MM.1S (cell line): Measurements from ENCODE around the gene PDLIM4.

Source experiments
- DNase-seq: peaks from one replicate; pipeline ENCODE4 v3.0.0-alpha.2; 2015
- H2AFZ ChIP-seq: fragments of 300-600 bp; sonication (generic); 2 replicates; pipeline ENCODE4 v1.6.0; 2016; ENCODE audit warnings: antibody characterized with exemption, low read length
- H3F3A ChIP-seq: fragments of 300-600 bp; sonication (generic); 2 replicates; pipeline ENCODE4 v1.6.1; 2016; ENCODE audit warnings: mild to moderate bottlenecking, antibody characterized with exemption, low read length, moderate library complexity, mixed read lengths; ENCODE audit not compliant: insufficient read depth
- H3K27ac ChIP-seq: fragments of 300-600 bp; sonication (generic); 2 replicates; pipeline ENCODE4 v1.5.1; 2016; ENCODE audit warnings: mild to moderate bottlenecking, low read length
- H3K27me3 ChIP-seq: fragments of 300-600 bp; sonication (generic); replicated peaks from 2 replicates; pipeline ENCODE4 v1.6.0; 2016; ENCODE audit warnings: low read length; ENCODE audit not compliant: insufficient read depth
- H3K36me3 ChIP-seq: fragments of 300-600 bp; sonication (generic); replicated peaks from 2 replicates; pipeline ENCODE4 v1.6.1; 2016; ENCODE audit warnings: mild to moderate bottlenecking, low read length, mixed read lengths; ENCODE audit not compliant: insufficient read depth
- H3K4me1 ChIP-seq: fragments of 300-600 bp; sonication (generic); 2 replicates; pipeline ENCODE4 v1.6.1; 2016; ENCODE audit warnings: low read length, mixed read lengths
- H3K4me2 ChIP-seq: fragments of 300-600 bp; sonication (generic); 2 replicates; pipeline ENCODE4 v1.6.0; 2016; ENCODE audit warnings: low read depth, low read length
- H3K4me3 ChIP-seq: fragments of 300-600 bp; sonication (generic); 2 replicates; pipeline ENCODE4 v1.5.1; 2016; ENCODE audit warnings: low read length, mixed read lengths
- H3K79me2 ChIP-seq: fragments of 300-600 bp; sonication (generic); 2 replicates; pipeline ENCODE4 v1.6.1; 2016; ENCODE audit warnings: mixed run types, low read length, mixed read lengths
- H3K9ac ChIP-seq: fragments of 300-600 bp; sonication (generic); 2 replicates; pipeline ENCODE4 v1.6.1; 2016; ENCODE audit warnings: low read length, mixed read lengths
- H3K9me2 ChIP-seq: fragments of 300-600 bp; sonication (generic); replicated peaks from 2 replicates; pipeline ENCODE4 v1.6.1; 2016; ENCODE audit warnings: mild to moderate bottlenecking, low read length, mixed read lengths; ENCODE audit not compliant: insufficient read depth
- H3K9me3 ChIP-seq: fragments of 300-600 bp; sonication (generic); replicated peaks from 2 replicates; pipeline ENCODE4 v1.6.1; 2016; ENCODE audit warnings: mild to moderate bottlenecking, low read length, mixed read lengths; ENCODE audit not compliant: insufficient read depth
- H4K20me1 ChIP-seq: fragments of 300-600 bp; sonication (generic); 2 replicates; pipeline ENCODE4 v1.6.1; 2016; ENCODE audit warnings: mild to moderate bottlenecking, low read length, moderate library complexity, mixed read lengths; ENCODE audit not compliant: insufficient read depth
- EZH2 ChIP-seq: fragments of 300-600 bp; sonication (generic); optimal IDR thresholded peaks from 2 replicates; pipeline ENCODE3; 2017; ENCODE audit warnings: low read depth, mild to moderate bottlenecking, antibody characterized with exemption, low read length, mixed read lengths
- EZH2phosphoT487 ChIP-seq: fragments of 300-600 bp; sonication (generic); IDR thresholded peaks from 2 replicates; pipeline ENCODE4 v1.6.1; 2018; ENCODE audit warnings: antibody characterized with exemption, low read length
- TF ChIP-seq, protein P1 (sequence below): fragments of 300-600 bp; sonication (generic); IDR thresholded peaks from 2 replicates; pipeline ENCODE4 v1.5.1; 2016; ENCODE audit warnings: antibody characterized with exemption, low read length, mixed read lengths

The PDLIM4 gene

DNA sequence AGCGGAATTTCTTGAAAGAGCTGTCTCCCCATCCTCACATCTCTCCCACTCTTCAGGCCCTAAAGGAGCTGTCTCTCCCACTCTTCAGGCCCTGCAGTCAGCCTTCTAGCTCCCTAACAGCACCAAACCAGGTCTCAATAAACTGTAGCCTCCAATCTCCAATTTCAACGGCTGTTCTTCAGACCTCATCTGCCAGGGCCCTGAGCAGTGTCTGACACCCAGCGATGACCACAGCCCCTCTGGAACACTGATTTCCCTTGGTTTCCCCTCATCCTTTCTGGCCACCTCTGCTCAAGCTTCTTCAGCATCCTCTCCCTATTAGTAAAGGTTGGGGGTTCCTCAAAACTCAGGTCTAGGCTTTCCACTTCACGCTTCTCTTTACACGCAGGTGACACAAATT lies 28.3 kb upstream of the PDLIM4 start:
- Histone ChIP-seq H3K4me3 (no peak overlapping the region), H3K4me1 (no peaks in the 10 kb centered on the region), H3K9ac (no peak overlapping the region), H3F3A (no peaks in the 10 kb centered on the region), H3K36me3 (no peaks in the 10 kb centered on the region), H3K27me3 (no peaks in the 10 kb centered on the region), H3K9me2 (no peaks in the 10 kb centered on the region), H3K27ac (no peak overlapping the region), H4K20me1 (no peaks in the 10 kb centered on the region), H2AFZ (no peak overlapping the region), H3K9me3 (no peaks in the 10 kb centered on the region), H3K4me2 (no peak overlapping the region), H3K79me2 (no peaks in the 10 kb centered on the region)
- TF ChIP-seq, protein P1, sequence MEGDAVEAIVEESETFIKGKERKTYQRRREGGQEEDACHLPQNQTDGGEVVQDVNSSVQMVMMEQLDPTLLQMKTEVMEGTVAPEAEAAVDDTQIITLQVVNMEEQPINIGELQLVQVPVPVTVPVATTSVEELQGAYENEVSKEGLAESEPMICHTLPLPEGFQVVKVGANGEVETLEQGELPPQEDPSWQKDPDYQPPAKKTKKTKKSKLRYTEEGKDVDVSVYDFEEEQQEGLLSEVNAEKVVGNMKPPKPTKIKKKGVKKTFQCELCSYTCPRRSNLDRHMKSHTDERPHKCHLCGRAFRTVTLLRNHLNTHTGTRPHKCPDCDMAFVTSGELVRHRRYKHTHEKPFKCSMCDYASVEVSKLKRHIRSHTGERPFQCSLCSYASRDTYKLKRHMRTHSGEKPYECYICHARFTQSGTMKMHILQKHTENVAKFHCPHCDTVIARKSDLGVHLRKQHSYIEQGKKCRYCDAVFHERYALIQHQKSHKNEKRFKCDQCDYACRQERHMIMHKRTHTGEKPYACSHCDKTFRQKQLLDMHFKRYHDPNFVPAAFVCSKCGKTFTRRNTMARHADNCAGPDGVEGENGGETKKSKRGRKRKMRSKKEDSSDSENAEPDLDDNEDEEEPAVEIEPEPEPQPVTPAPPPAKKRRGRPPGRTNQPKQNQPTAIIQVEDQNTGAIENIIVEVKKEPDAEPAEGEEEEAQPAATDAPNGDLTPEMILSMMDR, result no peak
- TF ChIP-seq EZH2 (no peak), EZH2phosphoT487 (no peak)
- no peak for DNase-seq

DNA sequence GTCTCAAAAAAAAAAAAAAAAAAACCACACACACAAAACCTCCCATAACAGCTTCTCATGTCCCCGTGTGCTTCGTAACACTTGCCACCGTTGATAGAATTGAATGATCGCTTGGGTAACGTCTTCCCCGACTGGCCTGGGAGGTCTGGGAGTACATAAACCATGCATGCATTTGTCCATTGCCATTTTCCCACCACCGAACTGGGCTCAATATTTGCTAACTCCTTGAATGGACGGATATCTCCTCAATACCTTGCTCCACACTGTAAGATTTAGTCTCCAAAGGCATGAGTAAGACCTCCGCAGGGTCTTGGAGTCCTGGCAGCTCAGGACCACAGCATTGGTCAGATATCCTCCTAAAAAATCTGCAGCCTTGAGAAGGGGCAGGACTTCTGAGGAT lies 26.6 kb upstream of the PDLIM4 start:
- no peak overlapping the region for H3K27ac ChIP-seq
- H3K9ac ChIP-seq, result no peak overlapping the region
- H3K4me3 ChIP-seq, result no peak overlapping the region
- H3K9me3 ChIP-seq, result no peaks in the 10 kb centered on the region
- no peaks in the 10 kb centered on the region for H3F3A ChIP-seq
- H3K79me2 ChIP-seq, result no peaks in the 10 kb centered on the region
- H3K36me3 ChIP-seq, result no peaks in the 10 kb centered on the region
- H3K4me2 ChIP-seq, result no peak overlapping the region
- H4K20me1 ChIP-seq, result no peaks in the 10 kb centered on the region
- H3K9me2 ChIP-seq, result no peaks in the 10 kb centered on the region
- TF ChIP-seq EZH2phosphoT487 (no peak), EZH2 (no peak)
- no peaks in the 10 kb centered on the region for H3K4me1 ChIP-seq
- H2AFZ ChIP-seq, result no peak overlapping the region
- no peaks in the 10 kb centered on the region for H3K27me3 ChIP-seq
- DNase-seq, result no peak

DNA sequence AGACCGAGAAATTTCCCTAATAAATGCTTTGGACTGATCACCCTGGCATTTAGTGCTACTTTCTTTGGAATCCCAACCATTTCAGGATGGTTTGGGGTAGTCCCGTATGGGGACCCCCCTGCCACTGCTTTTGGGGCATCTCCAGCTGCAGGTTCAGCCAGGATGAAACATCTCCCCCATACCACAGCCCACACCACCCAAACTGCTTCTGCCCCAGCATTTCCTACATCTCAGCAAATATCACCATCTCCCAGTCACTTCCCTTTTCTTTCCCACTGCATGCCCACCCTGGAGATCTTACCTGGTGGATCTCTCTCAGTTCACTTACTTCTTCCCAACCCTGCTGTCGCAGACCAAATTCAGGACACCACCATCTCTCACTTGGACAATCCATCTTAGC lies 25.0 kb upstream of the PDLIM4 start:
- Histone ChIP-seq H3K4me2 (no peak overlapping the region), H3K9me2 (no peaks in the 10 kb centered on the region), H3K79me2 (no peaks in the 10 kb centered on the region), H3K4me1 (no peaks in the 10 kb centered on the region), H4K20me1 (no peaks in the 10 kb centered on the region), H3K4me3 (no peak overlapping the region), H3K9me3 (no peaks in the 10 kb centered on the region), H3K27ac (no peak overlapping the region), H2AFZ (no peak overlapping the region), H3K9ac (no peak overlapping the region), H3K27me3 (no peaks in the 10 kb centered on the region), H3F3A (no peaks in the 10 kb centered on the region), H3K36me3 (no peaks in the 10 kb centered on the region)
- TF ChIP-seq EZH2, result no peak
- TF ChIP-seq, protein P1, result no peak
- TF ChIP-seq EZH2phosphoT487, result no peak
- DNase-seq, result no peak

DNA sequence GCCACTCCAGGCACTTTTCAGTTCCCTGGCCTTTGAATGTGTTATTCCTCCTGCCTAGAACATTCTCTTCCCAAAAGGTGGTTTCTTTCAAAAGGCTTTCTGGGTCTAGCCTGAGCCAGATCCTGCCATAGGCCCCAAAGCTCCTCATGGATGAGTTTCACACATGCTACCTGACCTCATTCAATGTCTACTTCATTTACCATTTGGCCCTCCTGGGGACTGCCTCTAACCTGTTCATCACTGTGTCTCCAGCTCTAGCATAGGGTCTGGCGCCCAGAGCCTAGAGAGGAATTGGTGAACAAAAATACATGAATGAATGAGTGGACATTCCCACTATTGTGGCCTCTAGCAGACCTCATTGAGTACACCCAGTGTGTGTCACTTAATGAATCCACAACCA lies 24.4 kb upstream of the PDLIM4 start:
- Histone ChIP-seq H4K20me1 (no peaks in the 10 kb centered on the region), H3K27ac (no peak overlapping the region), H3K36me3 (no peaks in the 10 kb centered on the region), H3K4me1 (no peaks in the 10 kb centered on the region), H2AFZ (no peak overlapping the region), H3F3A (no peaks in the 10 kb centered on the region), H3K27me3 (no peaks in the 10 kb centered on the region), H3K4me3 (no peak overlapping the region), H3K79me2 (no peaks in the 10 kb centered on the region), H3K9me2 (no peaks in the 10 kb centered on the region), H3K9ac (no peak overlapping the region), H3K9me3 (no peaks in the 10 kb centered on the region), H3K4me2 (no peak overlapping the region)
- DNase-seq, result no peak
- TF ChIP-seq, protein P1, result no peak
- TF ChIP-seq EZH2phosphoT487 (no peak), EZH2 (no peak)
